Uterus (tissue), 2 donors: ENCODE data around the gene MTMR4.

Experiments used
- CTCF ChIP-seq, 4 experiments: fragments of 200-600 bp in 2 of 4; fragments of 450-650 bp in 2 of 4; sonication (generic) in 2 of 4; IDR thresholded peaks; one replicate each; pipeline ENCODE4 v1.5.1; 2016 to 2019; ENCODE audit warnings: antibody characterized with exemption in 4 of 4, mild to moderate bottlenecking in 2 of 4, moderate library complexity in 1 of 4
- POLR2A ChIP-seq, 2 donors: fragments of 450-650 bp; IDR thresholded peaks; one replicate each; pipeline ENCODE4 v1.6.1; 2016; ENCODE audit warnings: antibody characterized with exemption in 2 of 2, mild to moderate bottlenecking in 1 of 2, moderate library complexity in 1 of 2

DNA sequence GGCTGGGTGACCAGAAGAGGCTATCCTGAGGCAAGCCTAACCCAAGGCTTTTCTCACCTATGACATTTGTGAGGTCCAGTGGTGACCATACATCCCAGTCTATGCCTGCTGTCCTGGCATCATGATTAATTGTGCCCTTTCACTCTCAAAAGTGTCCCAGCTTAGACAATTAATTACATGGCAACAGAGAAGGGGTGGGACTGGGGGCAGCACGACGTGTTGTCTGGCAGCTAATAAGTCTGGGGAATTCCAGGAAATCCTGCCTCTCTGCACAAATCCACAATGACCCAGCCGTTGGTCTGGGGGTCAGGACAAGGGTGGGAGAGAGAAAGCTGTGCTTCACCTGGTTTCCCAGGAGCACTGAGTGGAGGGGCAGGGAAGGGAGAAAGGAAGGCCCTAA is 14.0 kb upstream of the MTMR4 start:
- TF ChIP-seq CTCF (IDR thresholded peaks at IDR 0.05) (no peak), POLR2A (IDR thresholded peaks at IDR 0.05) (no peak)
